Astrocyte (in vitro differentiated cells and primary cell): ENCODE results near the gene GJA9.

Source experiments
- EZH2 ChIP-seq: IDR thresholded peaks from 2 replicates; pipeline ENCODE4 v1.6.1; 2012; ENCODE audit warnings: mild to moderate bottlenecking, low read length, inconsistent platforms; ENCODE audit not compliant: insufficient read depth
- TF ChIP-seq, protein P1 (sequence below): IDR thresholded peaks from 2 replicates; pipeline ENCODE4 v1.5.1; 2011; ENCODE audit warnings: low read depth, mild to moderate bottlenecking, inconsistent platforms, low read length, moderate library complexity; ENCODE audit not compliant: insufficient read depth

DNA sequence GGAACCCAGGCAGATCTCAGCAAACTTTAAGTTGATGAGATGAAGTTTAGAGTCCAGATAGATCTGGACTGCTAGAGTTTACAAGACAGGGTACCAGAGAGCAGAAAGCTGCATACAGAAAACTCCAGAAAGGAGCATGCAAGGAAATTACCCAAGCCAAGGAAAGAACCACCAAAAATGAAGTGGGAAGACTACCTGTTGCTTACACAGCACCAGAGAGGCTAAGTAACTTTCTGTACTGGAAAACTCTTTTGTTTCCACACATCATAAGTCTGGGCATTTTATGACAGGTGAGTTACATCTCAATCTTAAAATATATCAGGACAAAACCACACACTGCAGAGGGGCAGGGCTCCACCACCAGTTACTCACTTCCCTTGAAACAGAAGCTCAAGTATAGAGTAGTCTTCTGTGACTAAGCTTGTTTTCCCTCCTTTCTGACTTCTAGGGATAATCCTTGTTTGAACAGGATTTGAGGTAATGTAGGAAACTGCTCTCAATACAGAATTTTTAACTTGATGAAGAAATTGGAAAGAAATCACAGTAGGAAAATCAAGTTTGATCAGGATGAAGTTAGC lies 17.4 kb upstream of the GJA9 start:
- TF ChIP-seq, protein P1, sequence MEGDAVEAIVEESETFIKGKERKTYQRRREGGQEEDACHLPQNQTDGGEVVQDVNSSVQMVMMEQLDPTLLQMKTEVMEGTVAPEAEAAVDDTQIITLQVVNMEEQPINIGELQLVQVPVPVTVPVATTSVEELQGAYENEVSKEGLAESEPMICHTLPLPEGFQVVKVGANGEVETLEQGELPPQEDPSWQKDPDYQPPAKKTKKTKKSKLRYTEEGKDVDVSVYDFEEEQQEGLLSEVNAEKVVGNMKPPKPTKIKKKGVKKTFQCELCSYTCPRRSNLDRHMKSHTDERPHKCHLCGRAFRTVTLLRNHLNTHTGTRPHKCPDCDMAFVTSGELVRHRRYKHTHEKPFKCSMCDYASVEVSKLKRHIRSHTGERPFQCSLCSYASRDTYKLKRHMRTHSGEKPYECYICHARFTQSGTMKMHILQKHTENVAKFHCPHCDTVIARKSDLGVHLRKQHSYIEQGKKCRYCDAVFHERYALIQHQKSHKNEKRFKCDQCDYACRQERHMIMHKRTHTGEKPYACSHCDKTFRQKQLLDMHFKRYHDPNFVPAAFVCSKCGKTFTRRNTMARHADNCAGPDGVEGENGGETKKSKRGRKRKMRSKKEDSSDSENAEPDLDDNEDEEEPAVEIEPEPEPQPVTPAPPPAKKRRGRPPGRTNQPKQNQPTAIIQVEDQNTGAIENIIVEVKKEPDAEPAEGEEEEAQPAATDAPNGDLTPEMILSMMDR = no peak
- TF ChIP-seq EZH2 = no peak
